Stomach smooth muscle (tissue), 2 donors: Measurements from ENCODE around the gene AKT2.

ENCODE experiments used
- H3K27ac ChIP-seq: one replicate; pipeline ENCODE4 v1.7.0; 2013; ENCODE audit warnings: mild to moderate bottlenecking, low read length, inconsistent platforms
- H3K27me3 ChIP-seq, 2 donors: one replicate each; pipeline ENCODE4 v1.7.0; 2013; ENCODE audit warnings: low read length in 2 of 2; ENCODE audit not compliant: insufficient read depth in 2 of 2, control insufficient read depth in 1 of 2
- H3K36me3 ChIP-seq, 2 donors: one replicate each; pipeline ENCODE4 v1.7.0; 2013; ENCODE audit warnings: low read length in 2 of 2; ENCODE audit not compliant: control insufficient read depth in 2 of 2, insufficient read depth in 2 of 2
- H3K4me1 ChIP-seq: one replicate; pipeline ENCODE4 v1.7.0; 2013; ENCODE audit warnings: low read length; ENCODE audit not compliant: control insufficient read depth, insufficient read depth
- H3K4me3 ChIP-seq, 2 donors: one replicate each; pipeline ENCODE4 v1.7.0; 2013; ENCODE audit warnings: low read length in 2 of 2
- H3K9ac ChIP-seq, 2 donors: one replicate each; pipeline ENCODE4 v1.7.0; 2013; ENCODE audit warnings: low read length in 2 of 2, mild to moderate bottlenecking in 1 of 2
- H3K9me3 ChIP-seq, 2 donors: one replicate each; pipeline ENCODE4 v1.7.0; 2013; ENCODE audit warnings: low read length in 2 of 2; ENCODE audit not compliant: control insufficient read depth in 2 of 2
- donor health status: healthy.
- donor health status: Pancreatic carcinoma.

AKT2 gene

GRCh38 chr19:40205760-40206159 is 79.4 kb downstream of the AKT2 start:
- Histone ChIP-seq H3K27me3 (no peaks in the 10 kb centered on the region), H3K4me1 (no peaks in the 10 kb centered on the region), H3K9me3 (peaks cover 0 to 8% of the 10 kb centered on the region in 2 donors), H3K27ac (no peak overlapping the region), H3K9ac (no peak overlapping the region), H3K4me3 (no peak overlapping the region), H3K36me3 (peaks cover 11 to 34% of the 10 kb centered on the region in 2 donors)

GRCh38 chr19:40204381-40204780 is 80.8 kb downstream of the AKT2 start:
- Histone ChIP-seq H3K4me1 (no peaks in the 10 kb centered on the region), H3K27me3 (no peaks in the 10 kb centered on the region), H3K36me3 (peaks cover 9 to 31% of the 10 kb centered on the region in 2 donors), H3K27ac (no peak overlapping the region), H3K9me3 (peaks cover 0 to 8% of the 10 kb centered on the region in 2 donors), H3K4me3 (no peak overlapping the region), H3K9ac (no peak overlapping the region)

- H3K36me3 ChIP-seq = peaks cover 5 to 22% of the 10 kb centered on the region in 2 donors
- no peak overlapping the region for H3K27ac ChIP-seq
Measured at GRCh38 chr19:40200341-40201099, 84.6 kb downstream of the AKT2 start.

GRCh38 chr19:40198272-40198990 is 86.7 kb downstream of the AKT2 start:
- H3K27ac ChIP-seq = no peak overlapping the region
- H3K36me3 ChIP-seq = peaks cover 0 to 8% of the 10 kb centered on the region in 2 donors
- no peaks in the 10 kb centered on the region for H3K27me3 ChIP-seq
- peaks cover 3% of the 10 kb centered on the region for H3K4me1 ChIP-seq
- no peak overlapping the region for H3K9ac ChIP-seq
- H3K4me3 ChIP-seq = no peak overlapping the region
- H3K9me3 ChIP-seq = no peaks in the 10 kb centered on the region

More at GRCh38 chr19:40200341-40201099, 84.6 kb downstream of the AKT2 start:
- Histone ChIP-seq H3K4me3 (no peak overlapping the region), H3K27me3 (no peaks in the 10 kb centered on the region), H3K4me1 (no peaks in the 10 kb centered on the region), H3K9ac (no peak overlapping the region), H3K9me3 (peaks cover 0 to 8% of the 10 kb centered on the region in 2 donors)

- Histone ChIP-seq H3K27ac (no peak overlapping the region), H3K9ac (no peak overlapping the region), H3K27me3 (no peaks in the 10 kb centered on the region), H3K4me3 (no peak overlapping the region), H3K36me3 (peaks cover 0 to 2% of the 10 kb centered on the region in 2 donors), H3K9me3 (no peaks in the 10 kb centered on the region), H3K4me1 (peaks cover 23% of the 10 kb centered on the region)
Measured at GRCh38 chr19:40193587-40193849, 91.6 kb downstream of the AKT2 start.

- peaks cover 0 to under 1% of the 10 kb centered on the region in 2 donors for H3K36me3 ChIP-seq
- H3K9ac ChIP-seq = peak overlapping the region in 1 of 2 donors; percentile 36
- no peaks in the 10 kb centered on the region for H3K27me3 ChIP-seq
- H3K4me3 ChIP-seq = peak overlapping the region; percentile 60 to 96
- H3K4me1 ChIP-seq = peaks cover 23% of the 10 kb centered on the region
- H3K27ac ChIP-seq = no peak overlapping the region
- no peaks in the 10 kb centered on the region for H3K9me3 ChIP-seq
Measured at GRCh38 chr19:40192758-40193586, 92.2 kb downstream of the AKT2 start.

GRCh38 chr19:40191836-40192646 is 93.1 kb downstream of the AKT2 start:
- Histone ChIP-seq H3K4me3 (peak overlapping the region; percentile 60 to 96), H3K9me3 (no peaks in the 10 kb centered on the region), H3K4me1 (peaks cover 23% of the 10 kb centered on the region), H3K27me3 (no peaks in the 10 kb centered on the region), H3K9ac (peak overlapping the region; percentile 51 to 60), H3K27ac (no peak overlapping the region), H3K36me3 (no peaks in the 10 kb centered on the region)

- Histone ChIP-seq H3K4me3 (peak within 1 kb of the TSS; percentile 86 to 96), H3K27ac (peak within 1 kb of the TSS; percentile 97), H3K4me1 (peaks cover 23% of the 10 kb centered on the region), H3K27me3 (no peaks in the 10 kb centered on the region), H3K9me3 (no peaks in the 10 kb centered on the region), H3K9ac (peak within 1 kb of the TSS; percentile 89 to 95), H3K36me3 (no peaks in the 10 kb centered on the region)
Measured at GRCh38 chr19:40190891-40191835, 94.0 kb downstream of the AKT2 start, which contains the start of gene MAP3K10. MAP3K10 (plus strand) TSS chr19:40191426; CDS start chr19:40192032, 606 bp downstream.

- H3K27ac ChIP-seq = no peak overlapping the region
- H3K36me3 ChIP-seq = no peaks in the 10 kb centered on the region
- H3K4me3 ChIP-seq = no peak overlapping the region
- no peaks in the 10 kb centered on the region for H3K27me3 ChIP-seq
- no peak overlapping the region for H3K9ac ChIP-seq
- H3K9me3 ChIP-seq = no peaks in the 10 kb centered on the region
- H3K4me1 ChIP-seq = no peaks in the 10 kb centered on the region
Measured at GRCh38 chr19:40184273-40184672, 100.9 kb downstream of the AKT2 start.
